ENCODE measurements around the gene MYOM1.
"Not testable (repeated sequence)": the region's sequence is repeated elsewhere in the genome, so short reads cannot be mapped to it uniquely, and the experiment has no call there.

MYOM1 gene

DNA sequence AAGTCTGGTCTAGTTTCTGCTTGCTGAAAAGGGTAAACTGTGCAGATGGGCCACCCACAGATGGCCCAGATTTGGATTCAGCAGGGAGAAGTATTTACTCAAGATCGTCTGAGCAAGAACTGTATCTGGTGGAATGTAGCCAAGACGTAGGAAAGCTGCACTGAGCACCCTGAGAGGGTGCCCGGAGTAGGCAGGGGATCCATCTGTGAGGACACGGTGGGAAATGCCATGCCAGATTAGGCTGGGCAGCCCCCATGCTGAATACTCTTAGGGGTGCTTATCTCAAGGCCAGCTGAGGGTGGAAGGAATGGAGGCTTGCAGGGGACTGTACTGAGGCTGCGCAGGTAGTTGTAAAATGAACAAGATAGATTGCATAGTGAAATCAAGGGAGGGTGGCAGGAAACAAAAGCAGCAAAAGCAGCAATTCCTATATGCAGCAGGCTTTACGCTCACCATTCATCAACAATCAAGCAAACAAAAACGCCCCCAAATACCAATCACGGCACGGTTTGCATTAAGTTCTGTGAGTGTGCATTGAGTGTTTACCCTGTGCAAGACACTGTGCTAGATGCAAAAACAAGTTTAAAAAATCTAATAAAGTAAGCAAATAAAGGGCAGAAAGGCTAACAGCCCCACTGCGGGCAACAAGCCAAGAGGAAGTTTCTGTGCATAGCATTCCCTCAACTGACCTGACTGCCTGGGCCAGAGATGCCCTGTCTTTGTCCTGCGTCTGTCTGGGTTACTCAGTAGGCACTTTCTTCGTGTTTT, 174.7 kb downstream of the MYOM1 start:
- no peak for DNase-seq (ENCODE audit: insufficient read length, low spot score)

DNA sequence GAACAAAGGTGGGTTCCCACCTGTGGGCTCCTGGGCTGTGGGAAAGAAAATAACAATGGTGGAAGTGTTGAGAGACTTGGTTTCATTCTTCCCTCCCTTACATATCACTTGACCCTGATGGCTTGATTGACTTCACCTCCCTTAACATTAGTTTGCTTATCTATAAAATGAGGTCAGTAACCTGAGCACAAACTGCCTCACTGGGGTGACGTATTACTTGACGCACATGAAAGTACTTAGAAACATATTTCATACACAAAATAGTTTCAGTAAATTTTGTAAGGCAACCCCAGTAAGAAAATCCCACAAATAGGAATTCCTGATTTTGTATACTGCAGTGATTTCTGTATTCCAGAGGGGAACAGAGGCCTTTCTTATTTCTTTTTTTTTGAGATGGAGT, 177.4 kb downstream of the MYOM1 start:
- FAIRE-seq: no peak
- no peak for DNase-seq (ENCODE audit: insufficient read length, low spot score)

More for the DNA sequence above, 174.7 kb downstream of the MYOM1 start:
- no peak for FAIRE-seq

- FAIRE-seq (no peak), DNase-seq (ENCODE audit: insufficient read length, low spot score) (no peak)
These were observed 177.9 kb downstream of the MYOM1 start for GRCh38 chr18:3041843-3042242.

DNA sequence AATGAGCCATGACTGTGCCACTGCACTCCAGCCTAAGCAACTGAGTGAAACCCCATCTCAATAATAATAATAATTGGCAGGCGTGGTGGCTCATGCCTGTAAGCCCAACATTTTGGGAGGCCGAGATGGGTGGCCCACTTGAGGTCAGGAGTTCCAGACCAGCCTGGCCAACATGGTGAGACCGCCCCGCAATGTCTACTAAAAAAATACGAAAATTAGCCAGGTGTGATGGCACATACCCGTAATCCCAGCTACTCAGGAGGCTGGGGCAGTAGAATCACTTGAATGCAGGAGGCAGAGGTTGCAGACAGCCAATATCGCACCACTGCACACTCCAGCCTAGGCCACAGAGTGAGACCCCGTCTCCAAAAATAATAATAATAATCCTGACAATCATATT, 178.9 kb downstream of the MYOM1 start:
- FAIRE-seq (no peak), DNase-seq (ENCODE audit: insufficient read length, low spot score) (no peak)

- DNase-seq (ENCODE audit: insufficient read length, low spot score) (no peak), FAIRE-seq (no peak)
These were observed 179.6 kb downstream of the MYOM1 start for GRCh38 chr18:3040173-3040572.

DNA sequence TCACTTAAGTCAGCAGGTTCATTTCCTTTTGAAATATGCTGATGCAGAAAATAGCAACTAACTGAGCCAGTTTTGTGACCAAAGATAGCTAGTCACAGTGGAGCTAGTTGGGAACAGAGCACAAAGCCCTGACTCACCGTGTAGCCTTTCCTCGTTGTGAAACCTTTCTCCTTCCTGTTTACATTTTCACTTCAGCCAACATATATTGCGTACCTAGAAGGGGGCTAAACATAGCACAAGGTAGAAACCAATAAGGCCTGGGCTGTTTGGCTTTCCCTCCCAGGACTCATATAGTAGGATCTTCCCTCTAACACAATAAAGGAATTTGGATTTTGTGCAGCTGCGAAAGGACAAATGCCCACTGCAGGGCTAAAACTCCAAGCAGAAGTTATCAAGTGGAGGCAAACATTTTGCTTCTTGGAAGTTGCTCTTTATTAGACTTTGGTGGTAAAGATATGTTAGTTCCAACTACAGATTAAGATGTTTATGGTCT, 182.3 kb downstream of the MYOM1 start:
- FAIRE-seq (peak; percentile 96), DNase-seq (ENCODE audit: insufficient read length, low spot score) (peak; percentile 60)

DNA sequence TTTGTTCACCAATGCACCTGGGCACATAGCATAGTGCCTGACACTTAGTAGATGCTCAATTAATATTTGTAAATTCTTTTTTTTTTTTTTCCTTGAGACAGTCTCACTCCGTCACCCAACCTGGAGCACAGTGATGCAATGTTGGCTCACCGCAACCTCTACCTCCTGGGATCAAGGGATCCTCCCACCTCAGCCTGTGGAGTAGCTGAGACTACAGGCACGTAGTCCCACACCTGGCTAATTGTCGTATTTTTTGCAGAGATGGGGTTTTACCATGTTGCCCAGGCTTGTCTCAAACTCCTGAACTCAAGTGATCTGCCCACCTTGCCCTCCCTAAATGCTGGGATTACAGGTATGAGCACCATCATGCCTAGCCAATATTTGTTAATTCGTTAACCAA, 183.7 kb downstream of the MYOM1 start:
- FAIRE-seq (no peak), DNase-seq (ENCODE audit: insufficient read length, low spot score) (no peak)

DNA sequence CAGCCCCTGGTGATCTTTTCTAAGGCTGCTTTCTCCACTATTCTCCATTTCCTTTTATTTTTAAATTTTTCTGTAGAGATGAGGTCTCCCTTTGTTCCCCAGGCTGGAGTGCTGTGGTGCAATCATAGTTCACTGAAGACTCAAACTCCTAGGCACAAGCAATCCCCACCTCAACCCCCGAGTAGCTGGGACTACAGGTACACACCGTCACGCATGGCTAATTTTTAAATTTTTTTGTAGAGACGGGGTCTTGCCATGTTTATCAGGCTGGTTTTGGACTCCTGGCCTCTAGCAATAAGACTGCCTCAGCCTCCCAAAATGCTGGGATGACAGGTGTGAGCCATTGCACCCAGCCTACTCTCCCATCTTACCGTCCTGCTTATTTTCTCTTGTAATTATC, 184.1 kb downstream of the MYOM1 start:
- FAIRE-seq (no peak), DNase-seq (ENCODE audit: insufficient read length, low spot score) (no peak)

DNA sequence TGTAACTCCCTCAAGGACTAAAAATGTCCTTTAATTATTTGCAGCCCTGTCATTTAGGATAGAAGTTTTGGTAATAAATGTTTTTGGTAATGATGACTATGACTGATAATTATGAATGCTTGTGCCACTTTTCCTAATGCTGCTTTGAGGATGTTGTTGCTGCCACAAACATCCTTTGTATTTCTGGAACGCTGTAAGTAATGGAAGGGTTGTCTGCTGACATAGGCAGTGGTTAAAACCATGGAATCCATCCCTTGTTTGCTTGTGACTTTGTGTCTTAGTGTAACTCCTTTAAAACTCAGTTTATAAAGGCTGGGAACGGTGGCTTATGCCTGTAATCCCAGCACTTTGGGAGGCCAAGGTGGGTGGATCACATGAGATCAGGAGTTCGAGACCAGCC, 187.0 kb downstream of the MYOM1 start:
- no peak for DNase-seq (ENCODE audit: insufficient read length, low spot score)
- FAIRE-seq: no peak

- FAIRE-seq: peak; percentile 14
These were observed 190.4 kb downstream of the MYOM1 start for GRCh38 chr18:3029215-3029952.

GRCh38 chr18:3028115-3028514, 191.7 kb downstream of the MYOM1 start:
- FAIRE-seq: not testable (repeated sequence)

More at GRCh38 chr18:3029215-3029952, 190.4 kb downstream of the MYOM1 start:
- DNase-seq (ENCODE audit: insufficient read length, low spot score): no peak

GRCh38 chr18:3027370-3027891, 192.3 kb downstream of the MYOM1 start:
- FAIRE-seq: no peak
- DNase-seq (ENCODE audit: insufficient read length, low spot score): no peak

More at GRCh38 chr18:3028115-3028514, 191.7 kb downstream of the MYOM1 start:
- DNase-seq (ENCODE audit: insufficient read length, low spot score): not testable (repeated sequence)

DNA sequence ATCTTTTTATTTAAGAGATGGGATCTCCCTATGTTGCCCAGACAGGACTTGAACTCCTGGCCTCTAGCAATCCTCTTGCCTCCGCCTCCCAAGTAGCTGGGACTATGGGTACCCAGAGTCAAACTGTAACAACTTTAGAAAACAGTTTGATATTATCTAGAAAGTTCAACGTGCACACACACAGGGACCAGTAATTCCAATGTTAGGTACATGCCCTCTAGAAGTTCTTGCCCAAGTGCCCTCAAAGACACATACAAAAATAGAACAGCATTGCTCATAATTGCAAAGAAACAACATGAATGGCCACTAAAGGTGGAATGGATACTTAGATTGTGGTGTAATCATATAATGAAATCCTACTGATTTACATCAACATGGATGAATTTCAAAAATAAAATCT, 194.2 kb downstream of the MYOM1 start:
- DNase-seq (ENCODE audit: insufficient read length, low spot score) (no peak), FAIRE-seq (no peak)

- not testable (repeated sequence) for DNase-seq (ENCODE audit: insufficient read length, low spot score); FAIRE-seq
These were observed 196.2 kb downstream of the MYOM1 start for GRCh38 chr18:3023603-3024002.
